Measurements from ENCODE around the gene SCFD2. TPM values are rescaled to one million over a fixed set of nuclear protein-coding genes. Genes with fewer than 3 reads are reported as not detected.

SCFD2 gene
- total RNA-seq, 1 donor = 73.8 TPM

DNA sequence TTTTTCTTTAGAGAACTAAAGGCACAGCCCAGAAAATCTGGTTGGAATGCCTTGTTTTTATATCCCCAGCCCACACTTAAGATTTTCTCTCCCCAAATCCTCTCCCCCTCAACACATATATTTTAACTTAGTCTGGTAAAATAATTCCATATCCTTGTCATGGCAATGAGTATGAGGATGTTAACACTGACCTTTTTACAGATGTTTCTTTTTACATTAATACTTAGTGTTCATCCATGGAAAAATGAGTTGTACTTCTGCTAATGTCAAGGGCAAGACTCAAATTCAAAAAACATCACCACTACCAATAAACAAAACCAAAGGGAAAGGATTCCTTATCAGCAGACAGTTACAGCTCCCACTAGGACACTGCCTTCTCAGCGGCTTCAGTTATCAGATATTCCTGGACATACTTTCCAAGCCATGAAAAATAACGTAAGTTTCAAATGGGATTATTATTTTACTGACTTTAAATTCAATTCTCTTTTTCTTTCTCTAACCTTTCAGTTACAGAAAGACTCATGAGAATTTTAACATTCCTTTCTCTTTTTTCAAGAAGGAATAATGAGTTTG lies 420.4 kb downstream of the SCFD2 start:
- no peak for DNase-seq (ENCODE audit: low read depth in 2 of 3, low spot score in 2 of 3)

DNA sequence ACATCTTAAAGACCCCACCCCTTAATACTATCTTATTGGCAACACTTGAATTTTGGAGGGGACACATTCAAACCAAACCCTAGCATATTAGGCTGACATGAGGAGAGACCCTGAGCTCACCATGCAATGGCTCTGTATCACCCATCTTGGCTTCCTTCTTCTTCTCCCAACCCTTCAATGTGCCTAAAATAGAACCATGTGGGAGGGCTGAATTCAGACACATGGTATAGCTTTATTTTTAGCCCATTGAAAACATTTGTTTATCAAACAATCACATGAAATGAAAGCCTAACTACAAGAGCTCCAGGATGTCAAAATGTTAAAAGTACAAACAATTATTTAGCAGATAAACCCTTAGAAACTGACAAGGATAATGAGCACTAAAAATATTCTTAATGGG lies 422.2 kb downstream of the SCFD2 start:
- DNase-seq (ENCODE audit: low read depth in 2 of 3, low spot score in 2 of 3) = no peak

DNA sequence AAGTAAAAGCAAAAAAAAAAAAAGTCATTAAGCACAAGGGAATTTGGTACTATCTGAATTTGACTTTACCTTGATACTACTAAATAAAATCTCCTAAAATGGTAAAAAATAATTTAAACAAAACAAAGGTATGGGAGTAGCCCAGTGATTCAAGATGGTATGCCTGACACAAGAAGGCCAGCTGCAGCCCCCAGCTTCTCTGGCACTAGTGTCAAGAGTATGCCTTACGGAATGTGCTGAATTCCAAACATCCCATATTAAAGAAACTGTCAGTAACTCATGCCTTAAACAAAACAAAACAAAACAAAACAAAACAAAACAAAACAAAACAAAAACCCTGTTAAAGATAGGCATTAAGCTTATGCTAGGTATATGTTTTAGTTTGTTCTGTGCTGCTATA lies 422.9 kb downstream of the SCFD2 start:
- no peak for DNase-seq (ENCODE audit: low read depth in 2 of 3, low spot score in 2 of 3)

DNA sequence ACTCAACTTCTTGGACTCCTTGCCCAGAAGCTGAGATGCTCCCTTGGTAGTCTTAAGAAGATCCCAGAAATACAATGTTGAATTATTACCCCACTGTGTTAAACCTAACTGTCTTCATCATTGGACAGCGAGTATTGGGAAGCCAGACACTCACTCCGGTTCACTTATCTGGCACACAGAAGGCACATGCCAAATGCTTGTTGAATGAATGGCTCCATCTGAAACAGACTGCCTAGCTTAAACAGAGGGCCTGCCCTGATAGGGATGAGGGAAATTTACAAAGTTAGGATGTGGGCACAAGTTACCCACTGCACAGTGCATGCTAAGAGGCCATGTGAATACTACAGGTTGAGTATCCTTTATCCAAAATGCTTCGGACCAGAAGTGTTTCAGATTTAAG lies 424.4 kb downstream of the SCFD2 start:
- DNase-seq (ENCODE audit: low read depth in 2 of 3, low spot score in 2 of 3) = no peak

DNA sequence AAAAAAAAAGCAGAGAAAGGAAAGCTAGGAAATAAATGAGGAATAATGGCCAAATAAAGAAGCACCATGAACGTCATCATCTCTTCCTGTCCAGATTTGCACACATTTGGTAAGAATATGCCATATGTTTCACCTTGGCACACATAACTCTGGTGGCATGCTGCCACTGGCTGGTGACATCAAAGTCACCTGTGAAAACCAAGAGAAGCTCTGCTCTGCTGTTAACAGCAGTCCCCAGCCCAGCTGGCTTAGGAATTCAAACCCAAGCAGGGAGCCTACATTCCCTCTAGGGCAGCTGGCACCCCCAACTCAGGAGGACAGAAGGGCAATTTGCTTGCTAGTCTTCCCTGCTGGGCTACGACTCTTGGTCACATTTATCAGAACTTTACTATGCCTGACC lies 426.1 kb downstream of the SCFD2 start:
- no peak for DNase-seq (ENCODE audit: low read depth in 2 of 3, low spot score in 2 of 3)

DNA sequence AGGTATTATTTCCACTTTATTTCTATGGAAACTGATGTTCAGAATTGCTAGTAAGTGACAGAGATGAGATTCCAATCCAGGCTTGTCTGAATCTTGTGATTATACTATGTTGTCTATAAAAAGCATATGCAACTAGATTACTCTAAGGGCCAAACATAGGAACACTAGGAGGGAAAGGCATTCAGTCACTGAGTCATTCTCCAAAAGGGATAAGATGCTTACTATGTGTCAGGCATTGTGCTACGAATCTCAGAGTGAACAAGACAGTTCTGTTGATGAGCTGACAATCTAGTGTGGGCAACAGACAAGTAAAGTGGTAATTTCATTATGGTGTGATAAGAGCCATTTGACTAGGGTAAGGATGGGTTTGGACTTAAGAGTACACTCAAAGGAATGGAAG lies 426.5 kb downstream of the SCFD2 start:
- no peak for DNase-seq (ENCODE audit: low read depth in 2 of 3, low spot score in 2 of 3)

DNA sequence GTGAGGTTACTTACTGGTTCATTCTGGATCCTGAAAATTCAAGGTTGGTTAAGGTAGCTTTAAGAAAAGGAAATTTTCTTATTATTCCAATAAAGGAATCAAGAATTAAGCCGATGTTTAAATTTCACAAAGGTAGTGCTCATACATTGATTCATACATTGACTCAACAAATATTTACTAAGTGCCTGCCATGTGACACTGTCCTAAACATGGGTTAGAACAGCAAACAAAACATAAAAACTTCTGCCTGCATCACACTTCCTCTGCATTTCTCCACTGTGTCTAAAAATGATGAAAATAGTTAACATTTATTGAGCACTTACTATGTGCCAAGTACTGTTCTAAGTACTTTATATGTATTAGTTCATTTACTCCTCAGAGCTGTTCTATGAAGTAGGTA lies 428.0 kb downstream of the SCFD2 start:
- no peak for DNase-seq (ENCODE audit: low read depth in 2 of 3, low spot score in 2 of 3)

DNA sequence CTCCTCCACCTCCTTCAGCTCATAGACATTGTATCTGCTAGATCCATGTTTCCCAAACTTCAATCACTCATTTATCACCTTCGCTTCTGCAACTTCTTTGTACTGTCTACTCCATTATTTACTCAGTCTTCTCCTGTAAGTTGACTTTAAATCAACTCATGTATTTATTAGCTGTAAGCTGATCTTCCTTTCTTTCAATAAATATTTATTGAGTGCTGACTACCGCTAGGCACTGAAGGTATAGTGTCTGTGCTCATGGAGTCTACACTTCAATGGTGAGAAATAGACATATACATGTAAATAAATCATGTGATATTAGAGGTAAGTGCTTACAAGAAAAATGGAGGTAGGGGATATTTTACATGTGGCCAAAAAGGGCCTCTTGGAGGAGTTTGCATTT lies 429.1 kb downstream of the SCFD2 start:
- no peak for DNase-seq (ENCODE audit: low read depth in 2 of 3, low spot score in 2 of 3)

DNA sequence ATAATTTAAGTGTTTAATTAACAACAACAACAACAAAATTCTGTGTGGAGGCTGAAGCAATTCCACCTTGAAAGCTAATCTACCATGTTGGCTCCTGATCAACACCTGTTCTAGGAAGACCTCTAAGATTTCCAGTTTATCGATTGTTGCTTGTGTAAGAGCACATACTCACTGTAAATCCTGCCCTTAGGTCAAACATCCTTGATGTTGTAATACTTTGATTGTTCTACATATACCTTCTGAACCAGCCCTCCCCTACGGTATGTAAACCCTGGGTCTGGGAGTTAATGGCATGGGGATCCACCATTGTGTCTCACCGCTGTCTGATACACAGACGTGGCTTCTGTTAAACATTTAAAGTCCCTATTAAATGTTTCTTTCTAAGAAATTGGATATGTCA lies 430.5 kb downstream of the SCFD2 start:
- no peak for DNase-seq (ENCODE audit: low read depth in 2 of 3, low spot score in 2 of 3)

DNA sequence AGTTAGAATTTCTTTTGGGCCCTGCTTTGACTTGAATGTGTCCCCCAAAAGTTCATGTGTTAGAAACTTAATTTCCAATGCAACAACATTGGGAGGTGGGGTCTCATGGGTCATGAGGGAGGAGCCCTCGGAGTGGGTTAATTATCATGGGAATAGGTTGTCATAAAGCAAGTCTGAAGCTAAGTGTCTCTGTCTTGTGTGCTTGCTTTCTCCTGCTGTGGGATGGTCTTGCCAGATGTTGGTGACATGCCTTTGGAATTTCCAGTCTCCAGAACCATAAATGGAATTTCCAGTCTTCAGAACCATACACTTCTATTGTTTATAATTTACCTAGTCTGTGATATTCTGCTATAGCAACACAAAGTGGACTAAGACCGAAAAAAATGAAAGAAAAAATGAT lies 432.1 kb downstream of the SCFD2 start:
- no peak for DNase-seq (ENCODE audit: low read depth in 2 of 3, low spot score in 2 of 3)

DNA sequence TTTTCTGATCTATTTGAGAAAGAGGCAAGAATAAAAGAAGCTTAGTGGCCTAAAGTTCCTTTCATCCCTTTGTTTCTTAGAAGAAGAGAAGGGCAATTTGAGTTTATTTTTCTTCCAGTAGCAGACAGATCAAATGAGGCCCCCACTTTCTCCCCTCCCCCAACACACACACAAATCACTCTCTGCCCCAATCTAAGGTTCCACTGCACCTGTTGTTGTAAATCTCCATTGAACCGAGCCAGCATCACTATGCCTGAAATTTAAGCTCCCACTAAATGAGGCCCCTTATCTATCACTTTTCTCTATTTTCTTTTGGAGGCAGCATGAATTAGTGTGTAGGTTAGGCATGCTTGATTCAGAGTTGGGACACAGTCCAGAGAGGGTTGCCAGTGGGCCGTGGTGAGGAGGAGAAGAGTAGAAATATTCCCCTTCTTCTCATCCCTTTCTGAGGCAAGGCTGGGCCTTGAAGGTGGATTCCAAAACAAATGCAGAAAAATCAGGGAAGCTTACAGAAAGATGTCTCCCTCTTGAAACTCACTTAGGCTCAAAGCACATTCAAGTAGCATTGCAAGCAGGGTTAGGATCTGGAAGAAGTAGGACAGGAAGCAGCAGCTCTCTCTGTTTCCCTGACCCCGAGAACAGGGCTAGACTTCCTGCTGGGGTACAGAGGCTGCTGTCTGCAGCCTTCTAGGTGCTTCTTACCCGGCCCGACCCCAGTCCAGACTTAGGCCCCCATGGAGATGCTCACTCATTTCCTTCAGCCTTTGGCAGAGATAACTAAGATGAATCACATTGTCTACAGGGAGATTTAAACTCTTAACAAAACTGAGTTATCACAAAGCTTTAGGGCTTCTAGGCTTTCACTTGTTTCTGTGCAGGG lies 433.0 kb downstream of the SCFD2 start:
- no peak for DNase-seq (ENCODE audit: low read depth in 2 of 3, low spot score in 2 of 3)

DNA sequence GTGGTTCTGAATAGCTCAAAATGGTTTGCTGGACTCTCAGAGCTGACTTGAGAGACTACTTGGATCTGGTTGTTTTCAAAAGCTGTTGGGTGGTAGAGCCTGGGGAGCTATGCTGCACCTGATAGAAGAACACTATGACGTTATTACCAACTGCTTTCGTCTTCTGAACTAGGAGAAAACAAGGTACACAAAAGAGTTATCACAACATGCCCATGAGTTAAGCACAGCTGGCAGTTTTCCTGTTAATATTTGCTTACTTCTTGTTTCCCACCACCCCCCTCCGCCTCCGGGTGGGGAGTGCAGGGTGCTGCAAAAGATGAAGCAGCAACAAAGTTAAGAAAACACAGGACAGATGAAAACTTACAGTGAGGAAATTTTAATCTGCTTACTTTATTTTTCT lies 434.6 kb downstream of the SCFD2 start:
- DNase-seq (ENCODE audit: low read depth in 2 of 3, low spot score in 2 of 3) = no peak

DNA sequence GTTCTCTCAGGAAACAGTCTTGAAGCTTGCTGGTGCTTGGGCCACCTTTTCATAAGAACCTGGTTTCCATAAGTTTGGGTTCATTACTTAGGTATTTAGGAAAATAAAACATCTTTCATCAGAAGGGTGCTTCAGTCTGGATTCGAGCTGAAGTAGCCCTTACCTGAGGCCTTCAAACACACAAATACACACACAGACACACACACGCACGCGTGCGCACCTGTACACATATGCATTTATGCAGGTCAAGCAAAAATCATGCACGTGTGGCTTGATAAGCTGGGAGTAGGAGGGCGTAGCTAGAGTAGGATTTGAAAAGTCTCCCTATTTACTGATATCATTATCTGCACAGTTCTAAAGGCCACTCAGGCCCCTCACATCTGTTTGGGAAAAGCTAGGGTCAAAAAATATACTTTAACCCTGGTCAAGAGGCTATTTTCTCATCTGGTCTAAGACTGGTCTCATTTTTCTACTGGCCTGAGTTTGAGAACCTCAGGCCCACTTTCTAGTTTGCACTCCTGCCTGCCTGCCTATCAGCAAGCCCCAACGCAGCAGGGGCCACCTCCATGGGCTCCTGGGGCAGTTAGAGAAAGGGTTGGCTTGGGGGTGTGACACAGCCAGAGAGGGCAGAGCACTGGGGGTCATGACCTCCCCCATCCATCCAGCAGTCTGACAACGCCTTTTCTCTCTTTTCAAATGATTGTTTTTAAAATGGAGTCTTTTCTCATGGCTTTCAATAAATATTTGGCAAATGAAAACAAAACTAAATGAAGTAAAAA lies 439.5 kb downstream of the SCFD2 start:
- DNase-seq (ENCODE audit: low read depth in 2 of 3, low spot score in 2 of 3) = no peak

DNA sequence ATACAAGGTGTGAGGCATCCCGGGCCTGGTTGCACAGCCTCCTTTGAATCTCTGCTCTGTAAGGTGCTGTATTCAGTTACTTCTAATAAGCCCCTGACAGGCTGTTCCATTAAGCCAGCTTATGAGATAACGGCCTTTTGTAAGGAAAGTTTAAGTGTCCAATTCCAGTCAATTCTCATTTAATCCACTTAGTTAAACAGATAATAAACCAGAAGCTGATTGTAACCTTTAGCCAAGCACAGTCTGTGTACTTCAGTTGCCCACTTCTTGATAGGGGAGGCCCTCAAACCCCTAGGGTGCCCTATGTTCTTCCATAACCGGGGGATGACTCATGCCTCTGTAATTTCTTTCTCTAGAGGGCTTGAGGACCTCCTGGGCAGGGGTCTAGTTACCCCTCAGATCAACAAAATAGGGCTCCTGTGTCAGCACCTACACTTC lies 440.3 kb downstream of the SCFD2 start:
- no peak for DNase-seq (ENCODE audit: low read depth in 2 of 3, low spot score in 2 of 3)

DNA sequence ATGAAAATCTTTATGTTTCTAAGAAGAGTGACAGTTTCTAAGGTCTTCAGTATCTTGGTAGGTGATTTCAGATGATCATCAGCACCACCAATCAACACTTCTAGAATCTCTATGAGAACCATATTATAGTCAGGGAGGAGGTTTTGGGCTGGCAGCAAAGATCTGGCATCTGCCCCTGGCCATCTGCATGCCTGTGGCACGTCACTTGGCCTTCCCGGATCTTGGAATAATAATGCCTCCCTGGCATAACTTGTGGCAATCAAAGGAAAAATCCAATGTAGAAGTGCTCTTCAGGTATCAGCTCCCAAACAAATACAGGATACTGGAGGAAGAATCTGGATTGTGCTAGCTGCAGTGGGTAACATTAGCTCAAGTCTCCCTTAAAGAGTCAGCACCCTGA lies 446.4 kb downstream of the SCFD2 start:
- no peak for DNase-seq (ENCODE audit: low read depth in 2 of 3, low spot score in 2 of 3)

DNA sequence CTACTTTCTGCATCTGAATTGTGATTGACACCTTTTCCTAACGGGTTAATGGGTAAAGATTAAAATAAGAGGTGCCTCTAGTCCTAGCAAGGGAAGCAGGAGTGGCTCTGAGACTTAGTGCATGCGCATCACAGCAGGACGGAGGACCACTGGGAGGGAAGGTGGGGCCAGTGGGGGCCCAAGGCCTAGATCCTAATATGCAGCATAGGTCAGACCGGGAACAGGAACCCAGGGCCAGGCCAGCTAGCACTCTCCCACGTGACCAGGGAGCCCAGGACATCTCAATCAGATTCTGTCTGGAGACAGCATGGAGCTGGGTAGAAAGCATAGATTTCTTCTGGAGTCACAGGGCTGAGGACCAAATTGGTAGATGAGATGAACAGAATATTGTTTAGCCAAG lies 448.0 kb downstream of the SCFD2 start:
- no peak for DNase-seq (ENCODE audit: low read depth in 2 of 3, low spot score in 2 of 3)

DNA sequence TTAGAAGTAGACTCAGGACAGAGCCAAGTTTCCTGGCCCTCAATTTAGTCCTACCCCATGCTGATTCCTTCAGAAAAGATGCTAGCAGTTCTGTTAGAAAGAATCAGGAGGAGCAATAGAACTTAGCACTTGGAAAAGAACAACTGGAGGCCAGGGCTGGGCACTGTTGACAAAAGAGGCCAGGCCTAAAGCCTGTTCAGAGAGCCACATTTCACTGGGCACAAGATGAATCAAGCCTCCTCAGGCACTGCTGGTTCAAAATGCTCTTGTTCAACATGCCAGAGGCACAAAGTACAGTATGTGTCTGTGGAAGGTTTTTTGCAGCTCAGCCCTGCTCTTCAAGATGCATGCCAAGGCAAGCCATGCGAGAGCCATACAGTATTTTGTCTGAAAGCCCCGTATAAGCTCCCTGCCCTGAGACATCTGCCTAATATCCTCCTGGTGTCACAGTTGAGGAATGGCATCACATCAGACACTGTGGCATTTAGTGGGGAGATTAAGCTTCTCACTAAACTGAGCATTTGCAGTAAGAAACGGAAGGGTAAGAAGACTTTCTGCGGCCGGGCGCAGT lies 450.0 kb downstream of the SCFD2 start:
- no peak for DNase-seq (ENCODE audit: low read depth in 2 of 3, low spot score in 2 of 3)

DNA sequence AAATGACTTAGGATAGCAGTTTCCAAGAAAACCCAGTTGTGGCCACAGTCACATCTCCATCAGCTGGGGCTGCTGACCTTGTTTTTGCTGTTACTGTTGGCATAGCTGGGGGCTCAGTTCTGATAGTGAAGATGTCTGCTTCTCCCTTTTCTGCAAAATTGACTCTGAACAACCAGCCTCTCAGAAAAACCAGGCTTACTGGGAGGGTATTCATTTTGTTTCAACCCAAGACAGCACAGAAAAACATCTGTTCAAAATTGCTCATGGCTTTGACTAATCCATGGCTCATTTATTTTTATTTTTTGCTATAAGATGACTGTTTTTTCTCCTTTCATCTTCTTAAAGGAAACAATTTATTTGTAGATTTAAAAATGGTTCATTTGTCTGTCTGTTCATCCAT lies 450.7 kb downstream of the SCFD2 start:
- DNase-seq (ENCODE audit: low read depth in 2 of 3, low spot score in 2 of 3) = no peak

DNA sequence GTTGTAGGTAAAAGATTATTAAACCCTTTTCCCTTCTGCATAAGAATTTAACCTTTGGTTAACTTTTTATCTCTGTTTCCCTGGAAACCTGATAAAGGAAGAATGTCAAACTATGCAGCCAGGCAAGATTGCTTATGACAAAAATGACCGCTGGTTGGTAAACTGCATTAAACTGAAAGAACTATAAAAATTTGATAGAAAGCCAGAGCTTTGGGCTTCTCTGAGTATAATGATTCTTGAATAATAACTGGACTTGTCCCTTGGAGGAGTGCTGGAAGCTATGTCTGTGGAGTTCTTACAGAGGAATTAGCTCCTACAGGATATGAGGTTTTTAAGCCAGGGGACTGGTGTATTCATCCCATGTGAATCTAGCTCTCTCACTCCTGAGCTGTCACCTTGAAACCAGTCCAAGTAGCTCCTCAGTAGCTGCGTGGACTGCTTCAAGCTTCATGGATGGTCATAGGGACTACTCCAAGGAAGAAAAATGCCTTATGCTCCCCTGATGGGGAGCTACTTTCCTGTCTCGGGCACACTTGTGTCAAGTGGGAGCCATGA lies 451.7 kb downstream of the SCFD2 start:
- no peak for DNase-seq (ENCODE audit: low read depth in 2 of 3, low spot score in 2 of 3)

DNA sequence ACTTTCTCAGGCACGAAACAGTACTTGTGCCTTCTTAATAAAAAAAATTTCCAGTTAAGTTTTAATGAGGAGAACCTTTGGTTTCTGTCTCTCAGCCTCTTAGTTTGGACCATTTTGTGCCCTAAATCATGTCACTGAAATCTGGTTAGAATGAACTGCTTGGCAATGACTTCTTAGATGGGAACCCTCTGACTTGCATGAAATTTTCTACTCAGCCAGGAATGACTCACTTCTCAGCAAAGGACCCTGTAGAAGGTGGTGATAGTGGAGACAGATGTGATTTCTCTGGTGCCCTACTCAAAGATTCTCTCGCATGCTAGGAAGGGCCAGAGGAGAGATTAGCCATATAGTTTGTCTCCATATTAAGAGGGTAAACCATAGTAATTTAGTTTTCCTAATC lies 453.3 kb downstream of the SCFD2 start:
- DNase-seq (ENCODE audit: low read depth in 2 of 3, low spot score in 2 of 3) = no peak

DNA sequence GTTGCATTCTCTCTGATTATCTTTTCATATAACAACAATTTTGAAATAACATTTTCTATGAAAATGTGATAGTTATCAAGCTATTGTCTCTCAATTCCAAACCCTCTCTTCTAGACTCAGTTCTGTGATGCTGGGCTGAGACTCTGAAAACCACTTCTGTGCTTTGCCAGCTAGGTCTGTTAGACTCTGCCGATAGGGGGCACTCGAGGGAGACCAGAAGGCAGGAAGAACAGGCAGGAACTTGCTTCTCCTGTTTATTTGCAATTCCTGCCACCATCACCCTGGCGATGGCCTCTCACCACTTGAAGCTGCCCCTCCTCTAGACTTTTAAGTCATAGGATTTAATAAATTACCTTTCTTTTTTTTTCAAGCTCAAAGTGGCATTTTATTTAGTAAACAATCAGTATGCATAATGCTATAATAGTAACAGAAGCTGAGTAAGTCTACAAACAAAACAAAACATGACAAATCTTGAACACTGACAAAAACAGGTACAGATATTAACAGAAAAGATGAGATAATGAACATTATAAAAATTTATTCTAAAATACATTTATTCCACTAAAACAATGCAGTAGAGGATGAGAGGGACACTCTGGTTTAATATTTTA lies 454.1 kb downstream of the SCFD2 start:
- DNase-seq (ENCODE audit: low read depth in 2 of 3, low spot score in 2 of 3) = peak; percentile 22 to 65 (median 43)
